ENCODE measurements around the gene SYNDIG1. TPM values are rescaled to one million over a fixed set of nuclear protein-coding genes. Genes with fewer than 3 reads are reported as not detected.

Gene SYNDIG1
- total RNA-seq, 6 experiments from 2014 or later, result not detected

DNA sequence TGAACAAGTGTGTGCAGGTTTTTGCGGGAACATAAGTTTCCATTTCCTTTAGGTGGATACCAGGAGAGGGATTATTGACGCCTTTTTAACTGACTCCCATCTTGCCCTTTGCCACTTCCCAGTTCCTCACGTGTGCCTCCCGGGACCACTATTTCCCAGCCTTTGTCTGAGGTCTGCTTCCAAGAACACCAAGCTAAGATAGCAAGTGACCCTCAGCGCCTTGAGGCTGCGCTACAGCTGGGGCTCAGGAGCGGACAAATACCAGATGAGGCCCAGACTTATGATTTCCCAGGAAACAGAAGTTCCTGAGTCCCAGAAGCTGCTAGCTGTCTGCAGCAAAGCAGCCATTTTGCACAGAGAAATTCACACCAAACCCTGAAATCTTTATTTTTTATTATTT, 216.7 kb downstream of the SYNDIG1 start:
- no peak overlapping the region for H3K27ac ChIP-seq
- H3K9me3 ChIP-seq, result no peaks in the 10 kb centered on the region
- H3K4me3 ChIP-seq, result no peak overlapping the region
- TF ChIP-seq POLR2A (IDR thresholded peaks at IDR 0.05), result no peak
- TF ChIP-seq, protein P1, sequence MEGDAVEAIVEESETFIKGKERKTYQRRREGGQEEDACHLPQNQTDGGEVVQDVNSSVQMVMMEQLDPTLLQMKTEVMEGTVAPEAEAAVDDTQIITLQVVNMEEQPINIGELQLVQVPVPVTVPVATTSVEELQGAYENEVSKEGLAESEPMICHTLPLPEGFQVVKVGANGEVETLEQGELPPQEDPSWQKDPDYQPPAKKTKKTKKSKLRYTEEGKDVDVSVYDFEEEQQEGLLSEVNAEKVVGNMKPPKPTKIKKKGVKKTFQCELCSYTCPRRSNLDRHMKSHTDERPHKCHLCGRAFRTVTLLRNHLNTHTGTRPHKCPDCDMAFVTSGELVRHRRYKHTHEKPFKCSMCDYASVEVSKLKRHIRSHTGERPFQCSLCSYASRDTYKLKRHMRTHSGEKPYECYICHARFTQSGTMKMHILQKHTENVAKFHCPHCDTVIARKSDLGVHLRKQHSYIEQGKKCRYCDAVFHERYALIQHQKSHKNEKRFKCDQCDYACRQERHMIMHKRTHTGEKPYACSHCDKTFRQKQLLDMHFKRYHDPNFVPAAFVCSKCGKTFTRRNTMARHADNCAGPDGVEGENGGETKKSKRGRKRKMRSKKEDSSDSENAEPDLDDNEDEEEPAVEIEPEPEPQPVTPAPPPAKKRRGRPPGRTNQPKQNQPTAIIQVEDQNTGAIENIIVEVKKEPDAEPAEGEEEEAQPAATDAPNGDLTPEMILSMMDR (IDR thresholded peaks at IDR 0.05), result no peak
- H3K27me3 ChIP-seq, result no peaks in the 10 kb centered on the region
- intact Hi-C loops (cut with DNase I), result no loop called here
- 75% methylated on average over 7 of the region's 7 CpGs for WGBS (ENCODE audit: insufficient coverage, low coverage, low lambda C conversion rate, missing lambda C conversion rate)
- ATAC-seq, result no peak
- no peaks in the 10 kb centered on the region for H3K4me1 ChIP-seq
- DNase-seq, result peak in 1 of 3 donors; percentile 3
- no peaks in the 10 kb centered on the region for H3K36me3 ChIP-seq

DNA sequence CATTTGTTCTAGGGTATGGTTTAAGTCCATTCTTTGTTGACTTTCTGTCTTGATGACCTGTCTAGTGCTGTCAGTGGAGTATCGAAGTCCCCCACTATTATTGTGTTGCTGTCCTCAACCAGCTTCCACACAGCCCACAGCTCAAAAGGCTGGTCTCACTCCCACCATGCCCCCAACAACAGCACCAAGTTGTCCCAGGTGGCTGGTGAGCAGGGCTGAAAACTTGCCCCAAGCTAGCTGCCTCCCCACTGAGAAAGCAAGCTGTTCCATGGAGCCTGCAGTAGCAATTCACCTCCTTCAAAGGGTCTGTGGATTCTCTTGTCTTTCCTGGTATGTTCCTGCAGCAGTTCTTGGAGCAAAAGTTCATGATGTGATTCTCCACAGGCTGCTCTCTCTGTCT, 221.0 kb downstream of the SYNDIG1 start:
- Histone ChIP-seq H3K36me3 (no peaks in the 10 kb centered on the region), H3K4me3 (no peak overlapping the region), H3K4me1 (no peaks in the 10 kb centered on the region), H3K9me3 (no peaks in the 10 kb centered on the region), H3K27ac (no peak overlapping the region), H3K27me3 (no peaks in the 10 kb centered on the region)
- DNase-seq, result peak in 1 of 3 donors; percentile 8
- intact Hi-C loops (cut with DNase I), result no loop called here
- ATAC-seq, result no peak
- TF ChIP-seq, protein P1 (IDR thresholded peaks at IDR 0.05), result no peak
- no peak for TF ChIP-seq POLR2A (IDR thresholded peaks at IDR 0.05)
- WGBS (ENCODE audit: insufficient coverage, low coverage, low lambda C conversion rate, missing lambda C conversion rate), result 27% methylated on average over 1 of the region's 1 CpG

DNA sequence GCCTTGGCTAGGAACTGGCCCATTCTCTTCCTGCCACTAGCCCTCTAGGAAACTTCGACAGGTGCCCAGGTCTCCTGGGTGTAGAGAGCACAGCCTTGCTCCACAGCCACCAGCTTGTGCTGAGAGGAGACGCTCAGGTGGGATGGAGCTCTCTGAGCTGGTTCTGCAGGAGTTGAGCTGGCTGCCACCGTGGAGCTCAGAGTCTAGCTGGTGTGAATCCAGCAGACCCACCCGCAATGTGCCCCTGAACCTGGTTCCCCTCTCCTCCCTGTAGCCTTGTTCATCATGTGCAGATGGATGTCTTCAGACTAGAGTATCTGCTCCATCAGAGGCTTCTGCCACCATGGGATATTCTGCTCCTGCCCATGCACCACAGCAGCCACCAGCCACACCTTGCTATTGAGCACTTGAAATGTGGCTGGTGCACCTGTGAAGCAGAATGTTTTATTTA, 222.5 kb downstream of the SYNDIG1 start:
- intact Hi-C loops (cut with DNase I), result no loop called here
- no peak for TF ChIP-seq POLR2A (IDR thresholded peaks at IDR 0.05)
- TF ChIP-seq, protein P1 (IDR thresholded peaks at IDR 0.05), result no peak
- DNase-seq (peak in 1 of 3 donors; percentile 26), ATAC-seq (no peak)
- Histone ChIP-seq H3K9me3 (no peaks in the 10 kb centered on the region), H3K27ac (no peak overlapping the region), H3K27me3 (no peaks in the 10 kb centered on the region), H3K4me1 (no peaks in the 10 kb centered on the region), H3K36me3 (no peaks in the 10 kb centered on the region), H3K4me3 (no peak overlapping the region)
- WGBS (ENCODE audit: insufficient coverage, low coverage, low lambda C conversion rate, missing lambda C conversion rate), result no CpG with 5 or more reads among the region's 4 CpGs

DNA sequence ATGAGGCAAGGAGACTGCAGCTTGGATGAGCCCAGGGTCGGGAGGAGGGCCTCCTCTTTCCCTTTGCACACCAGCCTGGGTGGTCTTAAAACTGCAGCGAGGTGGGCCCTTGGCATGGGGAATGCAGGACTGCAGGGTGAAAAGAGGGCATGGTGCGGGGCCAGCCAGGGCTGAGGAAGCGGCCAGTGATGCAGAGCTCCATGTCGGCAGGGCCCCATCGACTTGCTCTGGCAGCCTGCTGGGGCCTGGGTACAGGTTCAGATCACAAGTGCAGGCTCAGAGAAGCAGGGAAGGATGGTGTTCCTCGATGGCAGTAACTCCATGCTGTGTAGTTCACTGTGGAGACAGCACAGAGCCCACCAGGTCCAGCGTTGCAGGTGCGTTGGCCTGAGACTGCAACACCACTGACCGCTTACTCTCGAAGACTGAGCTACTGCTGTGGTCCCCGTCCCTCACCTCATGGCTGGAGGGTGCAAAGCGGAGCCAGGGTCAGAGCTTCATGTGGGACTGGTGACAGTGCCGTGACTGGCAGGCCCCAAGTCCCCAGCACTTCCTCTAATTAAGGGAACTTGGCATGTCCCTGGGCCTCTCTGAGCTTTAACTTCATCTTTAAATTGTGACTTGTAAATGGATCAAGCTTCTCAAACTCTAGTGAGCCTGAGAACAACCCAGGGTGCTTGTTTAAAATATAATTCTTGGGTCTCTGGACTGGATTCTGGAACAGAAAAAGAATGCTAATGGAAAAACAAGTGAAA, 223.2 kb downstream of the SYNDIG1 start:
- no peak for ATAC-seq
- no peaks in the 10 kb centered on the region for H3K36me3 ChIP-seq
- H3K4me3 ChIP-seq, result no peak overlapping the region
- no peak overlapping the region for H3K27ac ChIP-seq
- WGBS (ENCODE audit: insufficient coverage, low coverage, low lambda C conversion rate, missing lambda C conversion rate), result 51% methylated on average over 3 of the region's 14 CpGs
- H3K4me1 ChIP-seq, result no peaks in the 10 kb centered on the region
- intact Hi-C loops (cut with DNase I), result no loop called here
- H3K27me3 ChIP-seq, result no peaks in the 10 kb centered on the region
- DNase-seq, result peak in 1 of 3 donors; percentile 25
- no peak for TF ChIP-seq POLR2A (IDR thresholded peaks at IDR 0.05)
- TF ChIP-seq, protein P1 (IDR thresholded peaks at IDR 0.05), result no peak
- no peaks in the 10 kb centered on the region for H3K9me3 ChIP-seq
